Peyer's patch (tissue), 4 donors: ENCODE data around the gene RNF217.

Experiments
- CTCF ChIP-seq, 6 experiments: fragments of 450-650 bp in 4 of 6; fragments of 200-600 bp in 2 of 6; sonication (generic) in 1 of 6; IDR thresholded peaks; one replicate each; pipeline ENCODE4 v1.5.1; 2017 to 2019; ENCODE audit warnings: antibody characterized with exemption in 6 of 6, mild to moderate bottlenecking in 3 of 6, moderate library complexity in 1 of 6
- POLR2A ChIP-seq, 2 donors: fragments of 450-650 bp; IDR thresholded peaks; one replicate each; pipeline ENCODE4 v1.5.1; 2017; ENCODE audit warnings: antibody characterized with exemption in 2 of 2, mild to moderate bottlenecking in 2 of 2, moderate library complexity in 2 of 2

- no peak for TF ChIP-seq POLR2A (IDR thresholded peaks at IDR 0.05)
- no peak for TF ChIP-seq CTCF (IDR thresholded peaks at IDR 0.05)
Observed at GRCh38 chr6:125140808-125141207, 178.6 kb downstream of the RNF217 start.
